NCI-H510A treated with DMSO at 0.1 percent for 48 hours (cell line): ENCODE results near the gene MEPCE.
"Not testable (repeated sequence)": the region's sequence is repeated elsewhere in the genome, so short reads cannot be mapped to it uniquely, and the experiment has no call there.

Experiments used
- DNase-seq: peaks from one replicate; lab custom pipeline; 2025; lab: John Stamatoyannopoulos, UW

MEPCE gene

GRCh38 chr7:100433592-100434296, 4.1 kb downstream of the MEPCE start:
- DNase-seq: no peak

DNA sequence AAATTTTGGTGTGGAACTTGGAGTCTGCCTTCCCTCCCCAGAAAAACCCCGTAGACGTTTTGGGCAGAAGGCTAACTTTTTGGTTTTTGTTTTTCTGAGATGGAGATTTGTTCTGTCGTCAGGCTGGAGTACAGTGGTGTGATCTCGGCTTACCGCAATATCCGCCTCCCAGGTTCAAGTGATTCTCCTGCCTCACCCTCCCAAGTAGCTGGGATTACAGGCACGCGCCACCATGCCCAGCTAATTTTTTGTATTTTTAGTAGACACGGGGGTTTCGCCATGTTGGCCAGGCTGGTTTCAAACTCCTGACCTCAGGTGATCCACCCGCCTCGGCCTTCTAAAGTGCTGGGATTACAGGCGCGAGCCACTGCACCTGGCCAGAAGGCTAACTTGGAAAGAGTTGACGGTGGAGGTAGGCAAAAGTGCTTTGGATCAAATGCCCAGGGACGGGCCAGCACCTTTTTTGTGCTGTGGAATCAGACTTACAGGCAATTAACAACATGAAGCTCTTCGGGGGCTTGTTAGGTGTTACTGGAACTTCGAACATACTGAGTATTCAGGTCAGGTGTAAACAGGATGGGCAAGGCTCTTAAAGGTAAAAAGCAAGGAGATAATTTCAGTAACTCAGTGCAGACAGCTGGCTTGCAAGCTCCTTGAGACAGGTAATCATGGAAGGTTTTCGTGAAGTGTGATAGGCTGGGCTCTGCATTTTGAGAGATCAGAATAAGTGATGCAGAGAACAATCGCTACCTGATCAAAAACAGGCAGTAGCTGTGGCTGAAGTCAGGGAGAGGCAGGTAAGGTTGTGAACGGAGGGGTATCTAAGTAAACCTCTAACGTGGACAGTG, 4.9 kb downstream of the MEPCE start:
- peak; percentile 6 for DNase-seq

DNA sequence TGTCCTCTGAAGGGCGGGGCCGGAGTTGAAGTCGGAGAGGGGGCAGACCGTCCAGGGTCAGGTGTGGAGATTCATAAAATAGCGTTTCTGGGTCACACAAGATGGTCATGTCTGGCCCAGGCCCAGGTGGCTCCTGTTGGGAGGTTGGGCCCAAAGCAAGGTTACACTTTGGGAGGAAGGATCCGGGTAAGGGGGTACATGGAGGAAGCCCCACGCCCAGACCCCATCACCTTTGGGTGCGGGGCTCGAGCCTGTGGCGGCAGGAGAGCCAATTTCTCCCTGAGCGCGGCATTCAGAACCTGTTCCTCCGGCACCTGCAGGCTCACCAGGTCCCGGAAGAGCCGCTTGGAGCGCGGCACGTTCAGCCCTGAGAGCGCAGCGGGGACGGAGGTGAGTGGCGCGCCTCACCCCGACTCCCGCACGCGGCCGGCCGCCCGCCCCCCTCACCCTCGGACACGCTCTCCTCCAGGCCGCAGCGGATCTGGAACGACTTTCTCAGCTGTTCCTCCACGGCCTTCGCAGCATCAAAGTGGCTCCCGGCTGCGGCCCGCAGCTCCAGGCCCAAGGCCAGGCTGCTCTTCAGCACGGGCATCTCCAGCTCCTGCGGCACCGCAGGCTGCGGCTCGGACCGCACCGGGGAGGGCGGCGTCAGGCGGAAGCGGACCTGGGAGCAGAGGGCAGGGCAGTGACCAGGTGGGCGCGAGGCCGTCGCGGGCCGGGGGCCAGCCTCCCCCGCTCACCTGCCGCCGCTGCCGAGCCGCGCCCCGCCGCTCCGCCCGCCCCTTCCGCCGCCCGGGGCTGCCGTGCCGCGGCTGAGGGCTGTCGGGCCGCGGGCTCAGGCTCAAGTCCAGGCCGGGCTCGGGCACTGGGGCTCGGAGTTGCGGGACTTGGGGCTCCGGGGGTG, 6.0 kb downstream of the MEPCE start:
- DNase-seq: no peak

DNA sequence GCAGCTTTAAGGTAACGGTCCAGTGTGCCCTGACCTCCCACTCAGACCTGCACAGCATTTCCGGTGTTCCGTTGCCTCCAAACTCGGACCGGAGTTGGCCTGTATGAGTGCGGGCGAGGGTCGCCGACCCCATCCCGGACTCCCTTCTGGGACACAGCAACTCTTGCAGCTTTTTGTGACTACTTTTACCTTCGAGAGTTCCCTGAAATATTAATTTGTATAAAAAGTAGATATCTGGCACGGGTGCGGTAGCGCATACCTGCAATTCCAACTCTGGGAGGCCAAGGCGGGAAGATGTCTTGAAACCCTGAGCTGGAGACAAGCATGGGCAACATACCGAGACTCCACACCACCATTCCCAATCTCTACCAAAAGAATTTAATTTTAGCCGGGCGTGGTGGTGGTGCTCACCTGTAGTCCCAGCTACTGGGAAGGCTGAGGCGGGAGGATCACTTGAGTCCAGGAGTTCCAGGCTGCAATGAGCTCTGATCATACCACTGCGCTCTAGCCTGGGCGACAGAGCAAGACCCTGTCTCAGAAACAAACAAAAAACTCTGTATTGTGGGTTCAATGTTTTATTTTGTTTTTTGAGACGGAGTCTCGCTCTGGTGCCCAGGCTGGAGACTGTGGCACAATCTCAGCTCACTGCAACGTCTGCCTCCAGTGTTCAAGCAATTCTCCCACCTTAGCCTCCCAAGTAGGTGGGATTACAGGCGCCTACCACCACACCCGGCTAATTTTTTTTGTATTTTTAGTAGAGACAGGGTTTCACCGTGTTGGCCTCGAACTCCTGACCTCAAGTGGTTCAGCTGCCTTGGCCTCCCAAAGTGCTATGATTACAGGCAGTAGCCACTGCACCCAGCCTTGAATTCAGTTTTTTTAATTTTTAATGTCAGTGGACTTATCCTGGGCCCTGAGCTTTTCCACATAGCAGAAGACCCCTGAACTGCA, 7.8 kb downstream of the MEPCE start:
- DNase-seq: no peak

DNA sequence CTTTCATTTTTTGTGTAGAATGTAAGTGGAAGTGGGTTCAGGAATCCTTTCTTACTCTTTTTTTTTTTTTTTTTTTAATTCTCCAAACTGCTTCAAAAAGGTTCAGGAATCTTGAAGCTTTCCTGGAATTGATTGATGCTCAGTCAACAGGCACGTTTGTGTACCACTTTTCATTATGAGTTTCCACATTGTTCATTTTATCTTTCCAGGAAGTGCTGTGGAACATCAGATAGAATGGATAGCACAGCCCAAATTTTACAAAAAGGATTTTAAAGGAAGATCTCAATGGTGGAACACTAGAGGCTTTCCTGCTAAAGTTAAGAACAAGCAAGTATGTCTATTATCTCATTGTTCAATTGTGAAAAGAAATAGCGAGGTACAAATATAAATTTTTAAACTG, 8.5 kb downstream of the MEPCE start:
- DNase-seq: no peak

DNA sequence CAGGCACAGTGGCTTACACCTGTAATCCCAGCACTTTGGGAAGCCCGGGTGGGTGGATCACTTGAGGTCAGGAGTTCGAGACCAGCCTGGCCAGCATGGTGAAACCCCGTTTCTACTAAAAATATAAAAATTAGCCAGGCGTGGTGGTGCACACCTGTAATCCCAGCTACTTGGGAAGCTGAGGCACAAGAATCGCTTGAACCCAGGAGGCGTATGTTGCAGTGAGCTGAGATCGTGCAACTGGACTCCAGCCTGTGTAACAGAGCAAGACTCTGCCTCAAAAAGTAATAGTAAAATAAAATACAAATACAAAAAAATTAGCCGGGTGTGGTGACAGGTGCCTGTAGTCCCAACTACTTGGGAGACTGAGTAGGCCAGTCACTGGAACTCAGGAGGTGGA, 9.1 kb downstream of the MEPCE start:
- DNase-seq: not testable (repeated sequence)

DNA sequence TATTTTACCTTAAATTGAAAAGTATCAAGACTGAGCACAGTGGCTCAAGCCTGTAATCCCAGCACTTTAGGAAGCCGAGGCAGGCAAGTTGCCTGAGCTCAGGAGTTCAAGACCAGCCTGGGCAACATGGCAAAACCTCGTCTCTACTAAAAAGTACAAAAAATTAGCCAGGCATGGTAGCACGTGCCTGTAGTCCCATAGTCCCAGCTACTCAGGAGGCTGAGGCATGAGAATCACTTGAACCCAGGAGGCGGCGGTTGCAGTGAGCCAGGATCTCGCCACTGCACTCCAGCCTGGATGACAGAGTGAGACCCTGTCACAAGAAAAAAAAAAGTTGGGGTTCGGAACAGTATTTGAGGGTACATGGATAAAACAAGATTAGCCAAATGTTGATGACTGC, 9.6 kb downstream of the MEPCE start:
- not testable (repeated sequence) for DNase-seq

- no peak for DNase-seq
Observed at GRCh38 chr7:100441641-100442535, 12.3 kb downstream of the MEPCE start.

DNA sequence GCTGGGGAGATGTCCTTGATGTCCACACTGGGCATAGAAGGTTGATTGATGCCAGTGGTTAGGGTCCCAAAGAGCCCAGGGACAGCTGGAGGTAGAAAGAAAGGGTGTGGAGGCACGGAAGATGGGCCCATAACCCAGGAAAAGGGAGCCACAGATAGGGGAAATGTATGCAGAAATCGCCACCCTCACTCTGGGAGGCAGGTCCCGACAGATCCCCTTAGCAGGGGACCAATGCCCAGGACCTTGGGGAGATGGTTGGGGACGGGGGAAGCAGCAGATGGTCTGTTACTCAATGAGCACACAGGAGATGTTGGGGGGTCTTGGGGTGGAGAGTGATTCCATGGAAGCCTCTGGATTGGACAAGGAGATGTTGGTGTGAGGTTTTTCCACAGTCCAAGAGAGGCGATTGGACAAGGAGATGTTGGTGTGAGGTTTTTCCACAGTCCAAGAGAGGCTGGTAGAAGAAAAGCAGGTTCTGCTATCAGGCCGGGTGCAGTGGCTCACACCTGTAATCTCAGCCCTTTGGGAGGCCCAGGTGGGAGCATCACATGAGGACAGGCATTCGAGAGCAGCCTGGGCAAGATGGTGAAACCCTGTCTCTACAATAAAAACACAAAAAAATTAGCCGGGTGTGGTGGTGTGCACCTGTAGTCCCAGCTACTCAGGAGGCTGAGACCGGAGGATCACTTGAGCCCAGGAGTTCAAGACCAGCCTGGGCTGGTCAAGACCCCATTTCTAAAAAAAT, 13.6 kb downstream of the MEPCE start:
- DNase-seq: no peak

DNA sequence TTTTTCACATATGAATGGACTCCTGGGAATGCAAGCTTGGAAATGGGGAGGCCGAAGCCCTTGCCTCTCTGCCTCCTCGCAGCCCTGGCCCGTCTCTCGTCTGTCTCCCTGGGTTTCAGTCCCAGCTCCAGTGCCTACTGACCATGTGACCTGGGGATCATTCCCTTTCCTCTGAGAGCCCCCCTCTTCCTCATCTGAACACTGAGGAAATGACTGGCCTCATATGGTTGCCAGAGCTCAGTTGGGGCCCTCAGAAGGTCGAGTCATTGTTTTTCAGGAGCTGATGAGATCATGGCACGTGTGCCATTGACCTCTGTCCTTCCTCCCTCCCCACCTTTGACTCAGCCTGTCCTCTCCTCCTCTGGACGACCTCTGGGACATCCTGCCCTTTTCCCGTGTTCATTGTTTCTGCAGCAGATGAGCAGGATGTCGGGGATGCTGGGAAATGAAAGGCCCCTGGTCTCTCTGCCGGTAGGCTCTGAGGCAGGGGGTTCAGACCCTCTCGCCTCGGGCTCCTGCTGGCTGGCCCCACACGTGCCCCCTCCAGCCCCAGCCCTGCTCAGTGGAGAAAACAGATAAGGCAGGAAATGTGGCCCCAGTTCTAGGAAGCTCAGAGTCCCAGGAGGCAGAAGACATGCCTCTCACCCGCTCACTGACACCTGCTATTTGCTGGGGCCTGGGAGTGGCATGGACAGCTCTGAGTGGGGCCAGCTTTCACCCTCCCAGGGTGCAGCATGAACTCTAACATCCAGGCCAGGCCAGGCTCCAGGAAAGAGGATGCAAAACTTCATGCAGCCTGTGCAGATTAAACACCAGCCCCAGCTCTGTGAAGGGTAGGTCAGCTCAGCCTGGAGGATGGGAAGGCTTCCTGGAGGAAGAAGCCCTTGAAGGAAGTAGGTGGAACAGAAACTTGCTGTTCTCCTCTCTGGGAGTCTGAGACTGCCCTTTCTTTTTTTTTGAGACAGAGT, 15.0 kb downstream of the MEPCE start:
- no peak for DNase-seq

- DNase-seq: no peak
Observed at GRCh38 chr7:100446040-100446439, 16.4 kb downstream of the MEPCE start.

- DNase-seq: not testable (repeated sequence)
Observed at GRCh38 chr7:100447363-100447762, 17.7 kb downstream of the MEPCE start.

DNA sequence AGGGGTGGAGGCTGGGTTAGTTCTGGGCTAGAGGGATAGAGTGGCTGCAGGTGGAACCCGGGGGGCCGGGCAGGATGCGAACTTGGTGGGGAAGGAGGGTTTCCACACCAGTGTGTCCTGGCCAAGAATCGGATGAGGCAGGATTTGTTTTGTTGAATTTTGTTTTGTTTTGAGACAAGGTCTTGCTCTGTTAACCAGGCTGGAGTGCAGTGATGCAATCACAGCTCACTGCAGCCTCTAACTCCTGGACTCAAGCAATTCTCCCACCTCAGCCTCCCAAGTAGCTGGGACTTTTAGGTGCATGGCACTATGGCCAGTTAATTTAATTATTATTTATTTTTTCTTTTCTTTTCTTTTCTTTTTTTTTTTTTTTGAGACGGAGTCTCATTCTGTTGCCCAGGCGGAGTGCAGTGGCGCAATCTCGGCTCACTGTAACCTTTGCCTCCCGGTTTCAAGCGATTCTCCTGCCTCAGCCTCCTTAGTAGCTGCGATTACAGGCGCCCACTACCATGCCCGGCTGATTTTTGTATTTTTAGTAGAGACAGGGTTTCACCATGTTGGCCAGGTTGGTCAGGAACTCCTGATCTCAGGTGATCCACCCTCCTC, 19.7 kb downstream of the MEPCE start:
- no peak for DNase-seq

- DNase-seq: no peak
Observed at GRCh38 chr7:100452513-100452912, 22.9 kb downstream of the MEPCE start.

DNA sequence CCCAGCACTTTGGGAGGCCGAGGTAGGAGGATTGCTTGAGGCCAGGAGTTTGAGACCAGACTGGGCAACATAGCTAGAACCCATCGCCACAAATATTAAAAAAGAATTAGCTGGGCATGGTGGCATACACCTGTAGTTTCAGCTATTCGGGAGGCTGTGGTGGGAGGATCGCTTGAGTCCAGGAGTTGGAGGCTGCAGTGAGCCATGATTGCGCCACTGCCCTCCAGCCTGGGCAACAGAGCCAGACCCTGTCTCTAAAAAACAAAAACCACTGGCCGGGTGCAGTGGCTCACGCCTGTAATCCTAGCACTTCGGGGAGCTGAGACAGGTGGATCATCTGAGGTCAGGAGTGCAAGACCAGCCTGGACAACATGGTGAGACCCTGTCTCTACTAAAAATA, 24.2 kb downstream of the MEPCE start:
- DNase-seq: not testable (repeated sequence)

- DNase-seq: no peak
Observed at GRCh38 chr7:100455206-100455605, 25.6 kb downstream of the MEPCE start.

DNA sequence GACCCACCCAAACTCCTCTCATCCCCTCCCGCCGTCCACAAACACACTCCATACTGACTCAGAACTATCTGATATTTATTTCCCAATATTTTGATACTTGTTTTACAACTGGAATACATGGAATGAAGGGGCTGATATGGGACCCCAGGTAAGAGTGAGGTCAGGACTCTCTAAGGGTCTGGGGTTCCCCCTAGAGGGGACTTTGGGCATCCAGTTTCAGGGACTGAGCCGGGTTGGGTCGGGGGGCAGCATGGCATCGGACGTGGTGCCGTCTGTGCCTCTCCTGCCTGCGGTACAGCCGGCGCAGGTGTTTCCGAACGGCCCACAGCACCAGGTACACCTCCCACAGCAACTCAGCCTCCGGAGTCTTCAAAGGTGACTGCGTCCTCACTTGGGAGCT, 26.9 kb downstream of the MEPCE start:
- no peak for DNase-seq

DNA sequence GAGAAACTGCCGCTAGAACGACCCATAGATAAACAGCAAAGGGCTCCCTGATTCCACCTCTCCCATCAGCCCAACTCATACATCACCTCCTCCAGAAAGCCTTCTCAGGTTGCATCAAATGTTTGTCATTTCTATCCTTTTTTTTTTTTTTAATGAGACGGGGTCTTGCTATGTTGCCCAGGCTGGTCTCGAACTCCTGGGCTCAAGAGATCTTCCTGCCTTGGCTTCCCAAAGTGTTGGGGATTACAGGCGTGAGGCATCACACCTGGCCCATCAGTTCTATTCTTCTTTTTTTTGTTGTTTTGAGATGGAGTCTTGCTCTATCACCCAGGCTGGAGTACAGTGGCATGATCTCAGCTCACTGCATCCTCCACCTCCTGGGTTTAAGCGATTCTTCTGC, 27.4 kb downstream of the MEPCE start:
- DNase-seq: no peak
